IPS DF 6.9 (cell line): ENCODE measurements around the gene TLR2.

Experiments
- DNase-seq: peaks from one replicate; pipeline ENCODE4 v3.0.0-alpha.2; 2013; ENCODE audit warnings: low read depth, low spot score
- H3K27ac ChIP-seq: one replicate; pipeline ENCODE4 v1.5.1; 2013; ENCODE audit warnings: low read length, control low read depth
- H3K27me3 ChIP-seq: 2 replicates; pipeline ENCODE4 v1.6.1; 2013; ENCODE audit warnings: mild to moderate bottlenecking, low read length; ENCODE audit not compliant: control insufficient read depth, insufficient read depth
- H3K36me3 ChIP-seq: 2 replicates; pipeline ENCODE4 v1.6.1; 2013; ENCODE audit warnings: low read length; ENCODE audit not compliant: control insufficient read depth, insufficient read depth
- H3K4me1 ChIP-seq: 2 replicates; pipeline ENCODE4 v1.6.1; 2013; ENCODE audit warnings: low read length; ENCODE audit not compliant: control insufficient read depth, insufficient read depth
- H3K4me3 ChIP-seq: 2 replicates; pipeline ENCODE4 v1.5.1; 2013; ENCODE audit warnings: mild to moderate bottlenecking, low read length
- H3K9me3 ChIP-seq: 2 replicates; pipeline ENCODE4 v1.6.1; 2013; ENCODE audit warnings: low read length, inconsistent platforms; ENCODE audit not compliant: control insufficient read depth, insufficient read depth
- WGBS: extraction: QIAGEN DNeasy Blood & Tissue Kit; methylation state at CpG from one replicate; pipeline ENCODE4 v1.1.7; 2013; ENCODE audit warnings: mixed read lengths, missing lambda C conversion rate; ENCODE audit not compliant: insufficient read length, insufficient coverage; 5-methylcytosine and 5-hydroxymethylcytosine counted together

The TLR2 gene

DNA sequence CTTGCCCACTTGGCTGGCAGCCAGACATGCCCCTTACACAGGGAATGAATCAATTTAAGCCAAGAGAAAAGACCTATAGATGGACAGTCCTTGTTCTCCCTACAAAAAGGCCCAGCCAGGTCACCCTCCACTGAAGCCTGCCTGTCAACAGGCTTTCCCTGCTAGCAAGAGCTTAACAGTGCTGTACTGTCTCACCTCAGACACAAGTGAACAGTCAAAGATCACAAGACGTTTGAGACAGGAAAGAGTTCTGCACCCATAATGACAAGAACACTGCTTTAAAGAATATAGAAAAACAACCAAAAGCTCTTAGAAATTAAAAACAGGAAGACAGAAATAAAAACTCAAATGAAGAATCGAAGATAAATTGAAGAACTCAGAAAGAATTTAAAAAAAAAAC is 71.1 kb downstream of the TLR2 start:
- Histone ChIP-seq H3K27ac (no peak overlapping the region), H3K9me3 (no peaks in the 10 kb centered on the region), H3K36me3 (no peaks in the 10 kb centered on the region), H3K4me3 (no peak overlapping the region), H3K27me3 (no peaks in the 10 kb centered on the region), H3K4me1 (peaks cover 2% of the 10 kb centered on the region; the same call in 1 of the 2 replicates)
- WGBS, result no CpG with 5 or more reads among the region's 2 CpGs
- DNase-seq, result no peak
